CD4-positive, alpha-beta memory T cell (primary cell): Measurements from ENCODE around the gene CD7. TPM values are rescaled to one million over a fixed set of nuclear protein-coding genes. Genes with fewer than 3 reads are reported as not detected.
A peak's percentile ranks its signal among the peaks of the same experiment; 100 is the strongest.

Experiments used
- CTCF ChIA-PET: fragments of 350-600 bp; sonication (Branson Sonifier 250); formaldehyde crosslinking; loops from one replicate; lab custom pipeline; 2021; ENCODE audit warnings: inconsistent platforms; ENCODE audit not compliant: partially characterized antibody; lab: Charles Lee
- POLR2A ChIA-PET: fragments of 350-600 bp; sonication (Branson Sonifier 250); formaldehyde crosslinking; loops from one replicate; lab custom pipeline; 2021; ENCODE audit not compliant: partially characterized antibody; lab: Charles Lee
- DNase-seq, 5 donors: peaks; one replicate each; pipeline versions ENCODE4 v3.0.0 to v3.0.0-alpha.2; 2020 to 2022; ENCODE audit warnings: mixed read lengths in 1 of 5
- H3K27ac ChIP-seq: one replicate; pipeline ENCODE4 v1.7.0; 2013; ENCODE audit warnings: low read depth, low read length
- H3K27me3 ChIP-seq: 2 replicates; pipeline ENCODE4 v1.7.0; 2013; ENCODE audit warnings: mild to moderate bottlenecking, low read length, moderate library complexity; ENCODE audit not compliant: insufficient read depth
- H3K36me3 ChIP-seq: 2 replicates; pipeline ENCODE4 v1.7.0; 2013; ENCODE audit warnings: mild to moderate bottlenecking, low read length, moderate library complexity; ENCODE audit not compliant: insufficient read depth
- H3K4me1 ChIP-seq: 2 replicates; pipeline ENCODE4 v1.7.0; 2013; ENCODE audit warnings: mild to moderate bottlenecking, low read length, moderate library complexity; ENCODE audit not compliant: insufficient read depth
- H3K4me3 ChIP-seq, 2 donors: one replicate each; pipeline ENCODE4 v1.7.0; 2013; ENCODE audit warnings: low read length in 2 of 2, mild to moderate bottlenecking in 1 of 2
- H3K9me3 ChIP-seq, 2 donors: one replicate each; pipeline ENCODE4 v1.7.0; 2013; ENCODE audit warnings: low read length in 2 of 2, control low read depth in 1 of 2; ENCODE audit not compliant: control insufficient read depth in 1 of 2
- H3K27ac Mint-ChIP-seq, 7 donors: one replicate each; pipeline ENCODE4 v1.8.0; 2020 to 2021; ENCODE audit warnings: mixed read lengths in 7 of 7, mild to moderate bottlenecking in 6 of 7, inconsistent platforms in 3 of 7, moderate library complexity in 3 of 7
- H3K27me3 Mint-ChIP-seq, 2 donors: one replicate each; pipeline ENCODE4 v1.8.0; 2020 to 2021; ENCODE audit warnings: mixed read lengths in 2 of 2
- H3K36me3 Mint-ChIP-seq, 2 donors: one replicate each; pipeline ENCODE4 v1.8.0; 2020 to 2021; ENCODE audit warnings: mixed read lengths in 2 of 2, inconsistent platforms in 1 of 2, mild to moderate bottlenecking in 1 of 2
- H3K4me1 Mint-ChIP-seq, 4 donors: one replicate each; pipeline ENCODE4 v1.8.0; 2020 to 2021; ENCODE audit warnings: mixed read lengths in 4 of 4, mild to moderate bottlenecking in 1 of 4
- H3K4me3 Mint-ChIP-seq, 8 donors: one replicate each; pipeline ENCODE4 v1.8.0; 2020 to 2021; ENCODE audit warnings: mixed read lengths in 8 of 8, mild to moderate bottlenecking in 7 of 8, moderate library complexity in 6 of 8, inconsistent platforms in 3 of 8
- H3K9me3 Mint-ChIP-seq, 8 donors: one replicate each; pipeline ENCODE4 v1.8.0; 2020 to 2021; ENCODE audit warnings: mixed read lengths in 8 of 8, mild to moderate bottlenecking in 5 of 8, inconsistent platforms in 3 of 8, moderate library complexity in 1 of 8
- intact Hi-C: fragments of 100-400 bp; cut with micrococcal nuclease; formaldehyde crosslinking; loops from one replicate; pipeline ENCODE4 v1.15.1; 2023
- polyA plus RNA-seq, 2 donors: library from polyadenylated mRNA; unstranded; fragments of 300-500 nt; fragmentation: Illumina TruSeq; gene quantifications; one replicate each; pipeline ENCODE4 v1.2.3, GENCODE V29; 2021
- total RNA-seq, 2 experiments: library from RNA; stranded (reverse); gene quantifications; one replicate each; pipeline ENCODE4 v1.2.3, GENCODE V29; 2021

Gene CD7
- total and polyA plus RNA-seq, 4 experiments from 2014 or later: 40.9 to 82.6 (median 47.1) TPM

GRCh38 chr17:82300707-82301270, 16.6 kb downstream of the CD7 start:
- Mint-ChIP-seq H3K27me3 (no peaks in the 10 kb centered on the region), H3K27ac (peak overlapping the region; percentile 72 to 100 (median 100)), H3K4me3 (peak overlapping the region in 4 of 8 donors; percentile 43 to 96 (median 79)), H3K4me1 (peaks cover 35 to 91% (median 67%) of the 10 kb centered on the region in 4 donors), H3K36me3 (peaks cover 0 to 13% of the 10 kb centered on the region in 2 donors), H3K9me3 (no peaks in the 10 kb centered on the region)
- DNase-seq: peak; percentile 54 to 67 (median 56)
- intact Hi-C loops: no loop called here
- H3K4me1 ChIP-seq: peaks cover 97% of the 10 kb centered on the region
- H3K27ac ChIP-seq: peak overlapping the region; percentile 64
- no peak overlapping the region for H3K4me3 ChIP-seq
- H3K9me3 ChIP-seq: no peaks in the 10 kb centered on the region
- H3K27me3 ChIP-seq: no peaks in the 10 kb centered on the region
- no peaks in the 10 kb centered on the region for H3K36me3 ChIP-seq
- ChIA-PET CTCF (interaction anchor here (0.9 to 8.4 kb wide), 14 partner anchors 9 to 117 kb away, joined by 3 to 72 read pairs (median 10); partner anchors contain the start of genes CD7 and HEXD), POLR2A (interaction anchor here (1.0 to 10.4 kb wide), 13 partner anchors 9 to 100 kb away, joined by 3 to 172 read pairs (median 14); partner anchors contain the start of genes CD7, CSNK1D, SECTM1 and SLC16A3)

GRCh38 chr17:82300228-82300627, 17.2 kb downstream of the CD7 start:
- Histone ChIP-seq H3K4me3 (no peak overlapping the region), H3K36me3 (no peaks in the 10 kb centered on the region), H3K27me3 (no peaks in the 10 kb centered on the region), H3K9me3 (no peaks in the 10 kb centered on the region), H3K27ac (peak overlapping the region; percentile 64), H3K4me1 (peaks cover 91% of the 10 kb centered on the region)
- CTCF ChIA-PET: interaction anchor here (0.9 to 8.4 kb wide), 14 partner anchors 8 to 117 kb away, joined by 3 to 72 read pairs (median 10); partner anchors contain the start of genes CD7 and HEXD
- peaks cover 0 to 13% of the 10 kb centered on the region in 2 donors for H3K36me3 Mint-ChIP-seq
- POLR2A ChIA-PET: interaction anchor here (1.0 to 10.4 kb wide), 11 partner anchors 15 to 99 kb away, joined by 3 to 172 read pairs (median 16); partner anchors contain the start of genes CD7, CSNK1D, SECTM1 and SLC16A3
- peaks cover 38 to 91% (median 72%) of the 10 kb centered on the region in 4 donors for H3K4me1 Mint-ChIP-seq
- DNase-seq: peak in 1 of 5 donors; percentile 0
- peak overlapping the region; percentile 100 for H3K27ac Mint-ChIP-seq
- no peaks in the 10 kb centered on the region for H3K9me3 Mint-ChIP-seq
- H3K27me3 Mint-ChIP-seq: no peaks in the 10 kb centered on the region
- intact Hi-C loops: no loop called here
- peak overlapping the region in 6 of 8 donors; percentile 11 to 96 (median 44) for H3K4me3 Mint-ChIP-seq

GRCh38 chr17:82299452-82299851, 18.0 kb downstream of the CD7 start:
- H3K27ac Mint-ChIP-seq: peak overlapping the region; percentile 100
- no peaks in the 10 kb centered on the region for H3K9me3 Mint-ChIP-seq
- Histone ChIP-seq H3K9me3 (no peaks in the 10 kb centered on the region), H3K36me3 (no peaks in the 10 kb centered on the region), H3K4me3 (no peak overlapping the region), H3K27ac (peak overlapping the region; percentile 100), H3K4me1 (peaks cover 83% of the 10 kb centered on the region), H3K27me3 (no peaks in the 10 kb centered on the region)
- H3K4me1 Mint-ChIP-seq: peaks cover 43 to 91% (median 75%) of the 10 kb centered on the region in 4 donors
- ChIA-PET CTCF (interaction anchor here (0.9 to 8.4 kb wide), 10 partner anchors 13 to 99 kb away, joined by 3 to 72 read pairs (median 10); partner anchors contain the start of gene CD7), POLR2A (interaction anchor here (1.5 to 10.4 kb wide), 9 partner anchors 16 to 332 kb away, joined by 3 to 172 read pairs (median 37); partner anchors contain the start of genes CD7, CSNK1D and SECTM1)
- H3K36me3 Mint-ChIP-seq: peaks cover 0 to 13% of the 10 kb centered on the region in 2 donors
- intact Hi-C loops: loop anchor here (5.0 to 10.0 kb wide), 2 partner anchors 92 to 435 kb away; partner anchors contain the start of gene P4HB
- H3K4me3 Mint-ChIP-seq: peak overlapping the region; percentile 26 to 98 (median 96)
- DNase-seq: peak in 2 of 5 donors; percentile 18 to 38
- H3K27me3 Mint-ChIP-seq: no peaks in the 10 kb centered on the region

- Mint-ChIP-seq H3K4me3 (peak overlapping the region; percentile 96 to 98 (median 97)), H3K36me3 (peaks cover 0 to 13% of the 10 kb centered on the region in 2 donors), H3K27me3 (no peaks in the 10 kb centered on the region), H3K27ac (peak overlapping the region; percentile 100), H3K4me1 (peaks cover 47 to 95% (median 78%) of the 10 kb centered on the region in 4 donors), H3K9me3 (no peaks in the 10 kb centered on the region)
- H3K36me3 ChIP-seq: no peaks in the 10 kb centered on the region
- ChIA-PET POLR2A (interaction anchor here (0.7 to 10.4 kb wide), 29 partner anchors 13 to 405 kb away, joined by 3 to 172 read pairs (median 6); partner anchors contain the start of genes CCDC57, CD7, CENPX and CSNK1D), CTCF (interaction anchor here (0.9 to 8.4 kb wide), 12 partner anchors 14 to 268 kb away, joined by 3 to 72 read pairs (median 8); partner anchors contain the start of genes CD7, CSNK1D and RAC3)
- H3K27me3 ChIP-seq: no peaks in the 10 kb centered on the region
- DNase-seq: peak in 2 of 5 donors; percentile 24 to 43
- no peaks in the 10 kb centered on the region for H3K9me3 ChIP-seq
- peak overlapping the region; percentile 100 for H3K27ac ChIP-seq
- intact Hi-C loops: loop anchor here (1.0 to 10.0 kb wide), 6 partner anchors 23 to 434 kb away; partner anchors contain the start of genes CSNK1D and P4HB
- peaks cover 77% of the 10 kb centered on the region for H3K4me1 ChIP-seq
- peak overlapping the region; percentile 21 to 81 for H3K4me3 ChIP-seq
These were observed 18.6 kb downstream of the CD7 start for GRCh38 chr17:82298538-82299421.

GRCh38 chr17:82297714-82298537, 19.5 kb downstream of the CD7 start:
- no peaks in the 10 kb centered on the region for H3K9me3 ChIP-seq
- intact Hi-C loops: loop anchor here (1.0 to 10.0 kb wide), 6 partner anchors 23 to 433 kb away; partner anchors contain the start of genes CSNK1D and P4HB
- no peaks in the 10 kb centered on the region for H3K27me3 ChIP-seq
- CTCF ChIA-PET: interaction anchor here (0.7 to 8.4 kb wide), 12 partner anchors 14 to 332 kb away, joined by 3 to 72 read pairs (median 6); partner anchors contain the start of genes CD7, CSNK1D, DCXR and RAC3
- no peaks in the 10 kb centered on the region for H3K27me3 Mint-ChIP-seq
- H3K4me1 Mint-ChIP-seq: peaks cover 46 to 91% (median 72%) of the 10 kb centered on the region in 4 donors
- peaks cover 0 to 13% of the 10 kb centered on the region in 2 donors for H3K36me3 Mint-ChIP-seq
- H3K4me3 ChIP-seq: peak overlapping the region; percentile 21 to 81
- peak overlapping the region; percentile 100 for H3K27ac Mint-ChIP-seq
- peak overlapping the region; percentile 96 to 98 (median 97) for H3K4me3 Mint-ChIP-seq
- H3K36me3 ChIP-seq: no peaks in the 10 kb centered on the region
- no peaks in the 10 kb centered on the region for H3K9me3 Mint-ChIP-seq
- H3K4me1 ChIP-seq: peaks cover 68% of the 10 kb centered on the region
- POLR2A ChIA-PET: interaction anchor here (0.7 to 10.4 kb wide), 33 partner anchors 9 to 404 kb away, joined by 3 to 172 read pairs (median 5); partner anchors contain the start of genes CCDC57, CD7, CENPX and CSNK1D
- H3K27ac ChIP-seq: peak overlapping the region; percentile 100
- peak; percentile 94 to 99 (median 95) for DNase-seq
